ENCODE data around the gene ZNF518A. TPM values are rescaled to one million over a fixed set of nuclear protein-coding genes. Genes with fewer than 3 reads are reported as not detected.

ZNF518A gene
- total RNA-seq: 10 to 100 TPM; 13.1 to 14.1 TPM

- ChIA-PET POLR2A (interaction anchor here (0.6 to 2.4 kb wide), 8 partner anchors 8 to 90 kb away, joined by 3 to 38 read pairs (median 3); partner anchors contain the start of gene CCNJ), CTCF (interaction anchor here (0.9 to 2.4 kb wide), 5 partner anchors 17 to 436 kb away, joined by 3 to 13 read pairs (median 3); partner anchors contain the start of genes CCNJ and TCTN3)
Observed at GRCh38 chr10:96129387-96130325, at the start of gene ZNF518A. Gene ZNF518A, plus strand, starts transcription at chr10:96130297. Its CDS starts 26,026 bp downstream, at chr10:96156323.

GRCh38 chr10:96082153-96082552 lies 47.9 kb upstream of the ZNF518A start:
- ChIA-PET POLR2A (no interaction called here), CTCF (no interaction called here)

DNA sequence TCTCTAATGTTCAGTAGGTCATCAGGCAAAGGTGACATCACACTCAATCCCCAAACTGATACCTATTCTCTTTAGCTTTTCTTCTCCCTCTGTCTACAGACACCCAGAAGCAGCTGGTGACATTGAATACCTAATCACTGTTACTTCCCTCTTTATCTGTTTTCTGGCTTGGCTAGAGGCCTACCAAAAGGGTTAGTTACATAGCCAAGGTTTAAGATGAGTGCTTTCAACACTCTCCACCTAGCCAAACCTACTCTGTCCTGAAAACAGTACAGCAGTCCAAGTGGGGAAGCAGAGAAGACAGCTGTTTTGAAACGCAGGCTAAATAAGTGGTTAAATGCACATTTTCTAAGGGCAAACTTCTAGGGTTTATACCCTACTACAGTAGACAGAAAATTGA lies 47.3 kb upstream of the ZNF518A start:
- CTCF ChIA-PET: no interaction called here
- POLR2A ChIA-PET: no interaction called here

- ChIA-PET POLR2A (interaction anchor here (0.7 to 2.1 kb wide), 5 partner anchors 10 to 45 kb away, joined by 3 to 38 read pairs (median 3); partner anchors contain the start of genes CCNJ and ZNF518A), CTCF (interaction anchor here (1.2 to 2.7 kb wide), 2 partner anchors 17 to 41 kb away, joined by 4 to 13 read pairs; partner anchors contain the start of gene ZNF518A)
Observed at GRCh38 chr10:96089116-96089515, 41.0 kb upstream of the ZNF518A start.

GRCh38 chr10:96089670-96090462 lies 40.2 kb upstream of the ZNF518A start:
- POLR2A ChIA-PET: interaction anchor here (0.7 to 2.1 kb wide), 5 partner anchors 11 to 46 kb away, joined by 3 to 38 read pairs (median 3); partner anchors contain the start of genes CCNJ and ZNF518A
- CTCF ChIA-PET: interaction anchor here (0.9 to 2.7 kb wide), 4 partner anchors 15 to 140 kb away, joined by 3 to 13 read pairs (median 4); partner anchors contain the start of gene ZNF518A

DNA sequence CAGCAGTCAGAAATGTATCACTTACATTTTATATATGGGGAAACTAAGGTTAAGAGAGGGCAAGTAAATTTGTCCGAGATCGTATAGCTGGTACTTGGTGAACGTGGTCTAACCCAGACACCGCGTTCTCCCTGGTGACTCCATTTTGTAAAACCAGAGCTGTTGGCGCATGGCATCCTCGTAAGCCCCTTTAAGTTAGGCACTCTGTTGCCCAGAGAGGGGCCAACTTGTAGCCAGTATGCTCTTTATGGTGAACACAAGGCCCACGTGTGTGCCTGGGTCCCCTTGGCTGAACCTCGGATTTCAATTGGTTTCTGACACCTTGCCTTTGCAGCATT lies 39.7 kb upstream of the ZNF518A start:
- POLR2A ChIA-PET: interaction anchor here (2.0 to 2.1 kb wide), 2 partner anchors 40 to 47 kb away, joined by 7 to 38 read pairs; partner anchors contain the start of genes CCNJ and ZNF518A
- CTCF ChIA-PET: interaction anchor here (0.9 to 2.7 kb wide), 3 partner anchors 15 to 139 kb away, joined by 3 to 13 read pairs (median 5); partner anchors contain the start of gene ZNF518A

- ChIA-PET POLR2A (no interaction called here), CTCF (no interaction called here)
Observed at GRCh38 chr10:96092999-96093767, 36.9 kb upstream of the ZNF518A start.

DNA sequence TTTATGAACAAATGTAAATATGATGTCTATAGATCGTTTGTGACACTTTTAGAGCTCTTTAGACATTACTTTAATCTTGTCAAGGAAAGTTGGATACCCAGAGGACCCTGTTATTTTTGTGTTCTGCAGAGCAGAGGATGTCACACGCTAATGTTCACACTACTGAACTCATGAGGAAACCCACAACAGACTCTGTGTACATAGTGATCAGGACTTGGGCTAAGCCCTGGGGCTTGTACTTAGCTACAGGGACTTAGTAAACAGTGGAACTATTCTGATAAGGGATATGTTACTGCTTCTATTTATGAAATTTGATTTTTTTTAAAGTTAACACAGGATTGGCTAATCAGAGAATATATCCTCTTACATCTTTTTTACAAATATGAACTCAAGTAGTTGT lies 36.1 kb upstream of the ZNF518A start:
- POLR2A ChIA-PET: no interaction called here
- CTCF ChIA-PET: no interaction called here

- POLR2A ChIA-PET: no interaction called here
- CTCF ChIA-PET: no interaction called here
Observed at GRCh38 chr10:96096958-96097357, 33.1 kb upstream of the ZNF518A start.

DNA sequence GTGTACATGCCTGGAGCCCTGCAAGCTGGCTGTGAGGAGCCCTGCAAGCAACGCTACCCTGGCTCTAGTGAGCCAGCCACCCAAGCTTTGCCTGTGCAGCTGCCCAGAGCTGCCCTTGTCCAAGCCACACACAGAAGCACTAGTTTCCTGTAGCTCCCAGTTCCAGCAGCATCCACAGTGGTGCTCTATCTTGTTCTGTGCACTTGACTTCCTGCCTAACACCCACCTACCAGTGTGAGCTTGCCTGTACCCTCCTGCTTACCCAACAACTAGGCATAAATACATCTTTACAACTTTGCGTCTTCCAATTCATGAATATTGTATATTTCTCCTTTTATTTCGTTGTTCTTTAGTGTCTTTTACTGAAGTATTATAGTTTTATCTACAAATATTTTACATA lies 32.2 kb upstream of the ZNF518A start:
- ChIA-PET POLR2A (no interaction called here), CTCF (no interaction called here)

DNA sequence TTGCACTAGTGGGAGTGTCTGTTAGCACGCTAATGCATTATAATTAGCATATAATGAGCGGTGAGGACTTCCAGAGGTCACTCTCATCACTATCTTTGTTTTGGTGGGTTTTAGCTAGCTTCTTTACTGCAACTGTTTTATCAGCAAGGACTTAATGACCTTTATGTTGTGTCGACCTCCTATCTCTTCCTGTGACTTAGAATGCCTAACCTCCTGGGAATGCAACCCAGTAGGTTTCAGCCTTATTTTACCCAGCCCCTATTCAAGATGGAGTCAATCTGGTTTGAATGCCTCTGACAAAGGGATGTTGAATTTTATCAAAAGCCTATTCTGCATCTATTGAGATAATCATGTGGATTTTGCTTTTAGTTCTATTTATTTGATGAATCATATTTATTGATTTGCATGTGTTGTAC lies 22.5 kb upstream of the ZNF518A start:
- CTCF ChIA-PET: no interaction called here

GRCh38 chr10:96112531-96112930 lies 17.6 kb upstream of the ZNF518A start:
- ChIA-PET POLR2A (no interaction called here), CTCF (no interaction called here)

More for the DNA sequence above, 22.5 kb upstream of the ZNF518A start:
- POLR2A ChIA-PET: no interaction called here

DNA sequence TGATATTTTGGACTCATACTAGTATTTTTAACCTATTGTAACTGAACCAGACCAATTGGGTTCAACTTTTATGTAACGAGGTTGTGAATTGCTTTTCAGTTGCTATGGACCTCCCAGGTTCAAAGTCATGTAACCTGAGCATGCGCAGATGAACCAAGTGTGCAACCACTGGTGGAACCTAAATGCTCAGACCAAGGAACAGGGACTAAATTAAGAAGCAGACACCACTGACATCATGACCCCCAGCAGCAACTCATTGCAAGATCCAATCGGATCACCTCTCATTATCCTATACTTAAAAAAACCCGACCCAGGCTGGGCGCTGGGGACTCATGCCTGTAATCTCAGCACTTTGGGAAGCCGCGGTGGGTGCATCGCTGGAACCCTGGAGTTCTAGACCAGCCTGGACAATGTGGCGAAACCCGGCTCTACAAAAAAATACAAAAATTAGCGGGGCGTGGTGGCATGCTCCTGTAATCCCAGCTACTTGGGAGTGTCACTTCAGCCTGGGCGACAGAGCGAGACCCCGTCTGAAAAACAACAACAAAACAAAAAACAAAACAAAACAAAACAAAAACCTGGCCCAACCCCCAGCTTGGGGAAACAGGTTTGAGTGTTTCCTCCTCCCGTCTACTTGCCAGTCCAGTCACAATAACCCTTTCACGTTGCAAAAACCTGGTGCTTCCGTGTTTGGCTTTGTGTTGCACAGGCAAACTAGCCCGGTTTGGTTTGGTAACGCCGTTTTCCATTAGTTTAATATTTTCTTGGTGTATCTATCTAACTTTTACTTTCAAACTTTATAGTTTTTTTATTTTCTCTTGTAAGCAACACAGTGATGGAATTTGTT lies 11.3 kb upstream of the ZNF518A start:
- ChIA-PET CTCF (no interaction called here), POLR2A (no interaction called here)

DNA sequence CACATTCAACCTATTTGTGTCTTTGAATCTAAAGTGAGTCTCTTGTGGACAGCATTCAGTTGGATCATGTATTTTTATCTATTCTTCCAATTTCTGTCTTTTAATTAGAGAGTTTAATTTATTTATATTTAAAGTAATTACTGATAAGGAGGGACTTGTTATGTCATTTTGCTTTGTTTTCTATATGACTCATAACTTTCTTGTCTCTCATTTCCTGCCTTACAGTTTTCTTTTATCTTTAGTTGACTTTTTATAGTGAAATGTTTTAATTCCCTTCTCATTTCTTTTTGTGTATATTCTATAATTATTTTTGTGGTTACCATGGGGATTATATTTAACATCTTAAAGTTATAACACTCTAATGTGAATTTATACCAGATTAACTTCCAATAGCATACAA lies 7.3 kb upstream of the ZNF518A start:
- CTCF ChIA-PET: no interaction called here

GRCh38 chr10:96124230-96125141 lies 5.6 kb upstream of the ZNF518A start:
- ChIA-PET POLR2A (no interaction called here), CTCF (interaction anchor here (0.9 kb wide), 1 partner anchor 108 kb away, joined by 3 read pairs; no protein-coding TSS in a partner anchor)

More for the DNA sequence above, 7.3 kb upstream of the ZNF518A start:
- POLR2A ChIA-PET: no interaction called here

- POLR2A ChIA-PET: no interaction called here
- CTCF ChIA-PET: no interaction called here
Observed at GRCh38 chr10:96125142-96125515, 5.0 kb upstream of the ZNF518A start.

- ChIA-PET POLR2A (interaction anchor here (0.6 to 2.4 kb wide), 7 partner anchors 8 to 91 kb away, joined by 3 to 38 read pairs (median 3); partner anchors contain the start of gene CCNJ), CTCF (interaction anchor here (0.9 to 2.4 kb wide), 5 partner anchors 16 to 436 kb away, joined by 3 to 13 read pairs (median 3); partner anchors contain the start of genes CCNJ and TCTN3)
Observed at GRCh38 chr10:96130326-96130995, 364 bp downstream of the ZNF518A start.

All from activated CD8-positive, alpha-beta memory T cell treated with anti-CD3 and anti-CD28 coated beads for 36 hours (primary cell).